GM21529 (cell line): ENCODE data around the gene NOA1.
A peak's percentile ranks its signal among the peaks of the same experiment; 100 is the strongest.

Source experiments
- ATAC-seq: cut with Tn5 transposase; IDR thresholded peaks from one replicate; pipeline ENCODE4 v1.9.1; 2021; ENCODE audit not compliant: unreplicated experiment

Gene NOA1

GRCh38 chr4:56977321-56978012 lies at the start of gene NOA1:
Gene NOA1 (minus strand): TSS chr4:56977606. CDS start chr4:56977585, 21 bp downstream.
- ATAC-seq, result peak; percentile 78

- no peak for ATAC-seq
Measured at GRCh38 chr4:57023104-57023503, 45.7 kb upstream of the NOA1 start.

GRCh38 chr4:57020467-57021101 lies 43.2 kb upstream of the NOA1 start:
- no peak for ATAC-seq

- no peak for ATAC-seq
Measured at GRCh38 chr4:57018980-57019379, 41.6 kb upstream of the NOA1 start.

- ATAC-seq, result no peak
Measured at GRCh38 chr4:57013543-57014120, 36.2 kb upstream of the NOA1 start.

GRCh38 chr4:56999751-57000150 lies 22.3 kb upstream of the NOA1 start:
- no peak for ATAC-seq

- no peak for ATAC-seq
Measured at GRCh38 chr4:56995525-56995924, 18.1 kb upstream of the NOA1 start.

- no peak for ATAC-seq
Measured at GRCh38 chr4:56990109-56990905, 12.9 kb upstream of the NOA1 start.

GRCh38 chr4:56986952-56987351 lies 9.5 kb upstream of the NOA1 start:
- no peak for ATAC-seq

- no peak for ATAC-seq
Measured at GRCh38 chr4:56986192-56986591, 8.8 kb upstream of the NOA1 start.

GRCh38 chr4:56981795-56982201 lies 4.4 kb upstream of the NOA1 start:
- ATAC-seq, result no peak

GRCh38 chr4:56979421-56980072 lies 2.1 kb upstream of the NOA1 start:
- no peak for ATAC-seq

- ATAC-seq, result peak; percentile 50
Measured at GRCh38 chr4:56978750-56979303, 1.4 kb upstream of the NOA1 start, which contains the start of gene POLR2B. Gene POLR2B (plus strand): TSS chr4:56978896. CDS start chr4:56978986, 90 bp downstream.

GRCh38 chr4:56976837-56977320 lies 527 bp downstream of the NOA1 start:
- peak; percentile 29 for ATAC-seq

- peak; percentile 0 for ATAC-seq
Measured at GRCh38 chr4:56976283-56976836, 1.0 kb downstream of the NOA1 start.

- ATAC-seq, result no peak
Measured at GRCh38 chr4:56973336-56973735, 4.1 kb downstream of the NOA1 start.

- no peak for ATAC-seq
Measured at GRCh38 chr4:56972809-56973208, 4.6 kb downstream of the NOA1 start.

GRCh38 chr4:56972389-56972788 lies 5.0 kb downstream of the NOA1 start:
- ATAC-seq, result no peak

GRCh38 chr4:56971383-56971782 lies 6.0 kb downstream of the NOA1 start:
- no peak for ATAC-seq

- no peak for ATAC-seq
Measured at GRCh38 chr4:56961107-56961500, 16.3 kb downstream of the NOA1 start.
